OCI-LY7 (cell line): ENCODE data around the gene WNT2. TPM values are rescaled to one million over a fixed set of nuclear protein-coding genes. Genes with fewer than 3 reads are reported as not detected.

Source experiments
- BruUV-seq: library from RNA; stranded (reverse); fragments of 400-500 nt; replicated peaks from 2 replicates; lab custom pipeline; 2021; lab: Mats Ljungman, UMichigan
- CTCF ChIA-PET: fragments of 300-600 bp; sonication (Branson Sonifier 250); formaldehyde crosslinking; loops from one replicate; lab custom pipeline; 2022; ENCODE audit warnings: antibody characterized with exemption; ENCODE audit not compliant: unreplicated experiment; lab: Charles Lee
- POLR2A ChIA-PET: fragments of 300-600 bp; sonication (Branson Sonifier 250); formaldehyde crosslinking; loops from one replicate; lab custom pipeline; 2022; ENCODE audit warnings: antibody characterized with exemption; lab: Charles Lee
- DNase-seq: peaks from one replicate; pipeline ENCODE4 v3.0.0-alpha.2; 2015; ENCODE audit warnings: low spot score
- H2AFZ ChIP-seq: fragments of 200-600 bp; sonication (generic), shearing (Covaris generic); 2 replicates; pipeline ENCODE4 v1.6.1; 2014; ENCODE audit warnings: mild to moderate bottlenecking, antibody characterized with exemption, low read length, moderate library complexity
- H3K27ac ChIP-seq: fragments of 200-600 bp; sonication (generic); 2 replicates; pipeline ENCODE4 v1.5.1; 2014; ENCODE audit warnings: mixed run types, low read depth, mild to moderate bottlenecking, moderate library complexity, low read length, inconsistent platforms; ENCODE audit not compliant: poor library complexity, severe bottlenecking
- H3K36me3 ChIP-seq: fragments of 200-600 bp; sonication (generic); 2 replicates; pipeline ENCODE4 v1.6.1; 2014; ENCODE audit warnings: mild to moderate bottlenecking, antibody characterized with exemption, low read length, moderate library complexity, mixed read lengths; ENCODE audit not compliant: insufficient read depth
- H3K4me1 ChIP-seq: fragments of 200-600 bp; sonication (generic); 2 replicates; pipeline ENCODE4 v1.5.1; 2014; ENCODE audit warnings: mild to moderate bottlenecking, low read length; ENCODE audit not compliant: insufficient read depth, poor library complexity, severe bottlenecking
- H3K4me2 ChIP-seq: fragments of 200-600 bp; sonication (generic); 2 replicates; pipeline ENCODE4 v1.6.1; 2014; ENCODE audit warnings: mild to moderate bottlenecking, low read length
- H3K4me3 ChIP-seq: fragments of 200-600 bp; sonication (generic); 2 replicates; pipeline ENCODE4 v1.5.1; 2014; ENCODE audit warnings: mild to moderate bottlenecking, low read depth, low read length; ENCODE audit not compliant: poor library complexity, severe bottlenecking
- H3K79me2 ChIP-seq: fragments of 200-600 bp; sonication (generic); 2 replicates; pipeline ENCODE4 v1.6.1; 2016; ENCODE audit warnings: low read depth, mild to moderate bottlenecking, low read length, moderate library complexity, mixed read lengths; ENCODE audit not compliant: insufficient read depth
- H3K9me2 ChIP-seq: fragments of 200-600 bp; sonication (generic); 2 replicates; pipeline ENCODE4 v1.6.1; 2016; ENCODE audit warnings: mild to moderate bottlenecking, low read length, mixed read lengths; ENCODE audit not compliant: insufficient read depth
- H3K9me3 ChIP-seq: fragments of 200-600 bp; sonication (generic); 2 replicates; pipeline ENCODE4 v1.6.1; 2014; ENCODE audit warnings: mild to moderate bottlenecking, mixed run types, low read length, mixed read lengths
- H4K20me1 ChIP-seq: fragments of 200-600 bp; sonication (generic); 2 replicates; pipeline ENCODE4 v1.6.1; 2014; ENCODE audit warnings: mild to moderate bottlenecking, antibody characterized with exemption, low read length, moderate library complexity, mixed read lengths; ENCODE audit not compliant: insufficient read depth
- EZH2phosphoT487 ChIP-seq: fragments of 200-600 bp; sonication (generic); IDR thresholded peaks from 2 replicates; pipeline ENCODE4 v1.6.1; 2018; ENCODE audit warnings: low read depth, borderline replicate concordance, mild to moderate bottlenecking, mixed run types, antibody characterized with exemption, low read length, moderate library complexity, mixed read lengths
- intact Hi-C: fragments of 100-400 bp; cut with micrococcal nuclease; formaldehyde crosslinking; loops from one replicate; pipeline ENCODE4 v1.10.0; 2022; ENCODE audit not compliant: unreplicated experiment
- total RNA-seq, 2 experiments: library from RNA; depleted of rRNA in 1 of 2; stranded (reverse); fragments of >200 nt in 1 of 2; shearing (Covaris generic) in 1 of 2; gene quantifications; 2 replicates each; pipeline ENCODE4 v1.2.3, GENCODE V29; 2014 to 2022
- TF ChIP-seq, protein P1 (sequence below): fragments of 200-600 bp; sonication (generic); conservative IDR thresholded peaks from 2 replicates; pipeline ENCODE4 v1.5.1; 2014; ENCODE audit warnings: mild to moderate bottlenecking, antibody characterized with exemption, low read length, moderate library complexity, mixed read lengths

Gene WNT2
- total RNA-seq, 2 experiments from 2014 or later = not detected

DNA sequence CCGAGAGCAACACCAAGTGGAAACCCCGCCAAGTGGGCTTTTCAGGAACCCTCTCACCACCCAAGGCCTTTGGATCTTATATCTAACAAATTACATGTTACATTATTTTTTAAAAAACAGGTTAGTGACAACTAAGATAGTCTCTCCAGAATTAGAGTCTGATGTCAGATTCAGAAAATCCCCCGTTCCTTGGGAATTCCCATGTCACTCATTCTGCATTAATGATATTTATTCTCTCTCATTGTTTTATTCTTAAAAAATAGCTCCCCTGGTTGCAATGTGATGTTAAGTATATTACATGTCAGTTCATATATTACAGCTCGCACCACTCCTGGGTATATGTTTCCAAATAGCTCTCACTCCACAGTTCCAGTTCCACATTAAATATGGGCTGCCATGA, 81.8 kb downstream of the WNT2 start:
- no TSS peak for BruUV-seq
- Histone ChIP-seq H4K20me1 (no peaks in the 10 kb centered on the region), H3K36me3 (no peaks in the 10 kb centered on the region), H3K79me2 (no peaks in the 10 kb centered on the region), H3K9me3 (0 out of 2 replicates have a peak, but pooled peaks cover 3% of the 10 kb centered on the region), H3K4me2 (no peak overlapping the region), H2AFZ (no peak overlapping the region), H3K27ac (no peak overlapping the region), H3K4me1 (no peaks in the 10 kb centered on the region), H3K9me2 (no peaks in the 10 kb centered on the region), H3K4me3 (no peak overlapping the region)
- CTCF ChIA-PET = no interaction called here
- DNase-seq = no peak
- TF ChIP-seq, protein P1, sequence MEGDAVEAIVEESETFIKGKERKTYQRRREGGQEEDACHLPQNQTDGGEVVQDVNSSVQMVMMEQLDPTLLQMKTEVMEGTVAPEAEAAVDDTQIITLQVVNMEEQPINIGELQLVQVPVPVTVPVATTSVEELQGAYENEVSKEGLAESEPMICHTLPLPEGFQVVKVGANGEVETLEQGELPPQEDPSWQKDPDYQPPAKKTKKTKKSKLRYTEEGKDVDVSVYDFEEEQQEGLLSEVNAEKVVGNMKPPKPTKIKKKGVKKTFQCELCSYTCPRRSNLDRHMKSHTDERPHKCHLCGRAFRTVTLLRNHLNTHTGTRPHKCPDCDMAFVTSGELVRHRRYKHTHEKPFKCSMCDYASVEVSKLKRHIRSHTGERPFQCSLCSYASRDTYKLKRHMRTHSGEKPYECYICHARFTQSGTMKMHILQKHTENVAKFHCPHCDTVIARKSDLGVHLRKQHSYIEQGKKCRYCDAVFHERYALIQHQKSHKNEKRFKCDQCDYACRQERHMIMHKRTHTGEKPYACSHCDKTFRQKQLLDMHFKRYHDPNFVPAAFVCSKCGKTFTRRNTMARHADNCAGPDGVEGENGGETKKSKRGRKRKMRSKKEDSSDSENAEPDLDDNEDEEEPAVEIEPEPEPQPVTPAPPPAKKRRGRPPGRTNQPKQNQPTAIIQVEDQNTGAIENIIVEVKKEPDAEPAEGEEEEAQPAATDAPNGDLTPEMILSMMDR = no peak
- TF ChIP-seq EZH2phosphoT487 = no peak
- POLR2A ChIA-PET = no interaction called here
- intact Hi-C loops = no loop called here

- H3K27ac ChIP-seq = no peak overlapping the region
- intact Hi-C loops = no loop called here
- POLR2A ChIA-PET = no interaction called here
These were observed 83.9 kb downstream of the WNT2 start for GRCh38 chr7:117238937-117239336.

GRCh38 chr7:117238472-117238871, 84.4 kb downstream of the WNT2 start:
- Histone ChIP-seq H3K9me2 (no peaks in the 10 kb centered on the region), H4K20me1 (no peaks in the 10 kb centered on the region), H3K4me1 (no peaks in the 10 kb centered on the region), H3K4me3 (no peak overlapping the region), H3K27ac (no peak overlapping the region), H3K36me3 (no peaks in the 10 kb centered on the region), H2AFZ (no peak overlapping the region), H3K9me3 (no peaks in the 10 kb centered on the region), H3K4me2 (no peak overlapping the region), H3K79me2 (no peaks in the 10 kb centered on the region)
- ChIA-PET CTCF (no interaction called here), POLR2A (no interaction called here)
- intact Hi-C loops = no loop called here
- DNase-seq = no peak
- TF ChIP-seq, protein P1 = no peak
- TF ChIP-seq EZH2phosphoT487 = no peak
- no TSS peak for BruUV-seq

More at GRCh38 chr7:117238937-117239336, 83.9 kb downstream of the WNT2 start:
- BruUV-seq = no TSS peak
- Histone ChIP-seq H3K4me1 (no peaks in the 10 kb centered on the region), H4K20me1 (no peaks in the 10 kb centered on the region), H2AFZ (no peak overlapping the region), H3K79me2 (no peaks in the 10 kb centered on the region), H3K9me3 (no peaks in the 10 kb centered on the region), H3K36me3 (no peaks in the 10 kb centered on the region), H3K4me2 (no peak overlapping the region), H3K9me2 (no peaks in the 10 kb centered on the region), H3K4me3 (no peak overlapping the region)
- TF ChIP-seq EZH2phosphoT487 = no peak
- TF ChIP-seq, protein P1 = no peak
- CTCF ChIA-PET = no interaction called here
- DNase-seq = no peak
